ENCODE results near the gene DDX25. TPM values are rescaled to one million over a fixed set of nuclear protein-coding genes. Genes with fewer than 3 reads are reported as not detected.

The DDX25 gene
- total and polyA plus RNA-seq, 10 of the 15 experiments (the other 5 are each of a cell fraction or from before 2014, with no cell fraction given) = 0.05 TPM; not detected in 9

- TF ChIP-seq RELA (IDR thresholded peaks at IDR 0.05; ENCODE audit: borderline replicate concordance, partially characterized antibody) (no peak), SIN3A (IDR thresholded peaks at IDR 0.05; ENCODE audit: low read depth, low read length) (no peak), CEBPB (IDR thresholded peaks at IDR 0.05; ENCODE audit: borderline replicate concordance in 1 of 2, low read depth in 2 of 2, low read length in 2 of 2) (no peak), PKNOX1 (IDR thresholded peaks at IDR 0.05) (no peak), RUNX3 (IDR thresholded peaks at IDR 0.05; ENCODE audit: low read length) (no peak)
Observed at GRCh38 chr11:125958872-125959400, 54.6 kb downstream of the DDX25 start (continued).

GRCh38 chr11:125959511-125959910 is 55.2 kb downstream of the DDX25 start:
- H3K9me3 ChIP-seq (replicated peaks; ENCODE audit: control insufficient read depth, insufficient read depth, low read length) = peaks cover 2% of the 10 kb centered on the region; the same call in 2 of the 3 replicates
- WGBS (ENCODE audit: insufficient coverage, insufficient replicate concordance, low lambda C conversion rate, missing lambda C conversion rate) = 75% methylated on average over 6 of the region's 6 CpGs
- POLR2A ChIA-PET = no interaction called here
- ATAC-seq (no peak), FAIRE-seq (no peak), DNase-seq (ENCODE audit: low read depth, low spot score) (no peak)
- BruUV-seq (replicated peaks) = no TSS peak
- SMC1A ChIA-PET (ENCODE audit: uncharacterized antibody, unreplicated experiment) = interaction anchor here (1.5 kb wide), 1 partner anchor 32 kb away, joined by 3 read pairs; no protein-coding TSS in a partner anchor
- H4K20me1 ChIP-seq (ENCODE audit: control insufficient read depth, insufficient read depth) = no peaks in the 10 kb centered on the region
- no peak overlapping the region for H2AFZ ChIP-seq (ENCODE audit: control insufficient read depth, low read depth, low read length)
- no peak overlapping the region for H3K9ac ChIP-seq (ENCODE audit: control insufficient read depth, insufficient read depth, low read length)
- RAD21 ChIA-PET (ENCODE audit: unreplicated experiment) = no interaction called here
- in situ Hi-C loops (cut with MboI) (no loop called here), intact Hi-C loops (cut with micrococcal nuclease; ENCODE audit: unreplicated experiment) (no loop called here)
- no peaks in the 10 kb centered on the region for H3K36me3 ChIP-seq (ENCODE audit: control insufficient read depth in 2 of 2, insufficient read depth in 2 of 2, low read length in 1 of 2)
- H3K27ac ChIP-seq (ENCODE audit: control insufficient read depth, insufficient read depth) = no peak overlapping the region
- H3K4me2 ChIP-seq (ENCODE audit: control insufficient read depth, insufficient read depth) = no peak overlapping the region
- H3K4me1 ChIP-seq (ENCODE audit: control insufficient read depth, insufficient read depth, low read length) = no peaks in the 10 kb centered on the region
- no peaks in the 10 kb centered on the region for H3K27me3 ChIP-seq (replicated peaks in 1 of 2; ENCODE audit: control insufficient read depth in 2 of 2, insufficient read depth in 2 of 2, low read length in 1 of 2)
- no peak overlapping the region for H3K4me3 ChIP-seq
- CTCF ChIA-PET = no interaction called here
- H3K79me2 ChIP-seq (ENCODE audit: control insufficient read depth, insufficient read depth, low read length) = no peaks in the 10 kb centered on the region
- TF ChIP-seq ZNF217 (IDR thresholded peaks at IDR 0.05) = no peak
- no peak for TF ChIP-seq NFYA (IDR thresholded peaks at IDR 0.05; ENCODE audit: borderline replicate concordance, low read depth, low read length)
- TF ChIP-seq HCFC1 (IDR thresholded peaks at IDR 0.05; ENCODE audit: low read length) = no peak
- no peak for TF ChIP-seq PKNOX1 (IDR thresholded peaks at IDR 0.05)
- TF ChIP-seq JUND (IDR thresholded peaks at IDR 0.05; ENCODE audit: low read depth, low read length) = no peak
- TF ChIP-seq E2F4 (IDR thresholded peaks at IDR 0.05; ENCODE audit: low read depth, low read length) = no peak
- TF ChIP-seq HDGF (IDR thresholded peaks at IDR 0.05) = no peak
- TF ChIP-seq CTCF (IDR thresholded peaks at IDR 0.05 in 2 of 3, conservative IDR thresholded peaks at IDR 0.05 in 1 of 3; ENCODE audit: control insufficient read depth in 2 of 3, extremely low read depth in 1 of 3, insufficient read depth in 1 of 3, low read depth in 3 of 3, low read length in 3 of 3) = no peak
- TF ChIP-seq ATF2 (IDR thresholded peaks at IDR 0.05; ENCODE audit: low read length) = no peak
- no peak for TF ChIP-seq ZBED1 (IDR thresholded peaks at IDR 0.05; ENCODE audit: borderline replicate concordance)
- TF ChIP-seq HDAC2 (IDR thresholded peaks at IDR 0.05) = no peak
- no peak for TF ChIP-seq ETV6 (conservative IDR thresholded peaks at IDR 0.05 in 1 of 2, IDR thresholded peaks at IDR 0.05 in 1 of 2; ENCODE audit: borderline replicate concordance in 1 of 2, low read depth in 1 of 2)
- no peak for TF ChIP-seq CEBPB (IDR thresholded peaks at IDR 0.05; ENCODE audit: borderline replicate concordance in 1 of 2, low read depth in 2 of 2, low read length in 2 of 2)

All from GM12878 (cell line).